HG03066 (cell line): Measurements from ENCODE around the gene GSTM5.
"Not testable (repeated sequence)": the region's sequence is repeated elsewhere in the genome, so short reads cannot be mapped to it uniquely, and the experiment has no call there.

Source experiments
- ATAC-seq: cut with Tn5 transposase; IDR thresholded peaks from one replicate; pipeline ENCODE4 v1.9.1; 2021; ENCODE audit warnings: low read depth; ENCODE audit not compliant: unreplicated experiment

GSTM5 gene

DNA sequence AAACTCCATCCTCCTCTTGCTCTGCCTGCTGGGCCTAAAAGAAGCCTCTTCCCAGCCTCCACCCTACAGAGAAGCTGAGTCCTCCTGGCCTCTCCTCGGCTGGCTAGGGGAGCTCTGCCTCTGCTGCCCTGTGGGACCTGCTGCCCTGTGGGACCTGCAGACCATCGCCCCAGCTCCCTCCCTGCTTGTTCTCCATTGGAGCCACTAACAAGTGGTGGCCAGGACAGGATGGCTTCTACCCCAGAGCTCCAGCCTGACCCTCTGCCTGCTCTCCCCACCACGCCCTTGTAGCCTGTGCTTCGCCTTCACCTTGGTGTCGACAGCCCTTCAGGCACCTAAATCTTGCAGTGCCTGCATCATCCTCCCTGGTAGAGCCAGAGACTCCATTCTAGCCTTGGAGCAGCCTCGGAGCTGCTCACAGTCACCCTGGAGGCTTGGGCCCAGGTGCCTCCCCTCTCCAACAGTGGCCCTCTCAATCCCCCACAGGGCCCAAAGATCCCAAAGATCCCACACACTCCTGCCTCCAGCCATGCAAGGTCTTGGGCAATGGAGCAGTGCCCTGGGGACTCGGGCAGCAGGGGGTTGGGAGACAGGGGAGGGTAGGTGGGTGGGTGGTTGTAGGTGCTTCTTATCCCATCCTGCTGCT is 48.7 kb downstream of the GSTM5 start:
- no peak for ATAC-seq

DNA sequence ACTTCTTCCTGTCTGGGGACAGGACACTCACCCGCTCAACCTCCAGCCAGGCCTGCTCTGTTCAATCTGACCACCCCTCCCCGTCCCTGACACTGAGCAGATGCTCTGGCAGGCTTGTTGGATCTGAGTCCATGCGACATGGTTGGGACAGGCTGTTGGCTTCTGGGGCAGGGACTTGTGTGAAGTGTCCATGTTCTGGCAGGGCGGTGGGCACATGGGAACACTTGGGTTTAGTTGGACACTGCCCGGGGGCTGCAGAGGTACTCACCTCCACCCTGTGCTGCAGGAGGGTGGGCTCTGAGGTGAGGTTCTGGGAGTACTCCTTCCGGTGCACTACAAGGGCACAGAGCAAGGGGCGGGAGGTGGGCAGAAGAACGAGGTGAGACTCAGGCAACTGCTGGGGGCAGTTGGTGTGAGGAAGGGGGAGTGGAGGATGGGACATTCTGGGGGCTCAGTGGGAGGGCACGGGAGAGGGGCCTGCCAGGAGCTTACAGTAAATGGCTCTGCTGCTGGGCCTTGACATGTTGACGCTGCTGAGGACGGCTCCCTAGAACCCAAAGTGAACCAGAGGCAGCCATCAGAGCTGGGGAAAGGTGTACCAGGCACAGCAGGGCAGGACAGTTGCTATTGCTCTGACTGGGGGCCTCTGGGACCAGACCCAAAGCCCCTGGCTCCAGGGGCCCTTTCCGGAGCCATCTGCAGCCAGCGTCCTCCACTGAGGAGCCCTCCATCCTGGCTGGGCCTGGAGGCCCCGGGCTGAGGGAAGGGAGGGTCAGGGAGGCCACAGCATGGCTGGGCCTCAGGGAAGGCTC is 49.4 kb downstream of the GSTM5 start:
- no peak for ATAC-seq

DNA sequence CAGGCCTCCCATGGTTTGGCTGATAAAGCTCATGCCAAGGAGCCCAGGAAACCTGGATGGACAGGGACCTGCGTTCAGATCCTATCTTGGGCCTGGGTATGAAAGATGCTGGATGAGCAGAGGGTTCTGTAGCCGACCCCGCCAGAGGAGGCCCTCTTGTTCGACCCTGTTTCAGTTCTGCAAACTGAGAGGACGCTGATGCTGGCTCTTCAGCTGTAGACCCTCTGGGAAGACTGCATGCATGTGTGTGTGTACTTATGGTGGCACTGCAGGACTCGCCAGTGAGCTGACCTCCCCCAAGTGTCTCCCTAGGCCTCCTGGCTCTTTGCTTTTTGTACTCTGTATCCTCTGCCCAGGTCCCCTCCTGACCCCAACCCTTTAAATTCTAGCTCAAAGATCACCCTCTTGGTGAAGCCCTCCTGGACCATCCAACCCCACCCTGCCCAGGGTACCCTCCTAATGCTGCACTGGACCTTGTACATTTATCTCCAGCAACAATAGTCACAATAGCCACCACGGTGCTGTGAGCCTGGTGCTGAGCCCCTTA is 50.1 kb downstream of the GSTM5 start:
- ATAC-seq = no peak

DNA sequence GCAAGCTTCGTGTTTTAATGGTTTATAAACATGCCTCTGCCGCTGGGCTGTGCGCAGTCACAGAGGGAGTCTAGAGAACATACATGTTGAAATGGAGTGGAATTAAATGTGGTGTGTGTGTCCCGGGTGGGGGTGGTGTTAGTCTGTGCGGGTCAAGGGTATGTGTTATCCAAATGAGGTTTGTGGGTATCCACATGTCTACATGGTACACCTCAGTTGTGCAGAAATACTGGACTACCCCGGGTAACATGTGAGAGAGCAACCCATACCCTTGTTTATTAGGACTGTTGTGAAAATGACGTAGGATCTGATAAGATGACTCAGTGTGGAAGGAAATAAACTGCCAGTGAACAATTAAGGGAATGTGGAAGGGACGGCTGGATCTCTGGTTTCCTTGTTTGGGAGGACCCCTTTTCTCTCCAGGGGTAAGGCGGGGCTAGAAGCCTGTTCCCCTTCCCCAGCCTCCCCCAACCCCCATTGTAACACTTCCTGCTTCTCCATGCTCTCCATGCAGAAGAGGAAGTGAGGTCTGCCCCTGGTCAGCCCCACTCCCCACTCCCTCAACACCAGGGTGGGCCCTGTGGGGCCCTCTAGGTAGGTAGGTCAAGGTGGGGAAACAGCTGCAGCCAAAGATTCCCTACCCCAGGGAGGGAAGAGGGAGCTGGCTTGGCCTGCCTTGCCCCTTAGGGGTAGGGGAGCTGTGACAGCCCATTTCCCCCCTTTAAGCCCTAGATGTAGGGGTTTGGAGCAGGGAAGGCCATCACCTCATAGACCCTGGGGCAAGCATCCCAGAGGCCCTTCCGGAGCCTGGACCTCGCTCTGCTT is 51.0 kb downstream of the GSTM5 start:
- ATAC-seq = no peak

DNA sequence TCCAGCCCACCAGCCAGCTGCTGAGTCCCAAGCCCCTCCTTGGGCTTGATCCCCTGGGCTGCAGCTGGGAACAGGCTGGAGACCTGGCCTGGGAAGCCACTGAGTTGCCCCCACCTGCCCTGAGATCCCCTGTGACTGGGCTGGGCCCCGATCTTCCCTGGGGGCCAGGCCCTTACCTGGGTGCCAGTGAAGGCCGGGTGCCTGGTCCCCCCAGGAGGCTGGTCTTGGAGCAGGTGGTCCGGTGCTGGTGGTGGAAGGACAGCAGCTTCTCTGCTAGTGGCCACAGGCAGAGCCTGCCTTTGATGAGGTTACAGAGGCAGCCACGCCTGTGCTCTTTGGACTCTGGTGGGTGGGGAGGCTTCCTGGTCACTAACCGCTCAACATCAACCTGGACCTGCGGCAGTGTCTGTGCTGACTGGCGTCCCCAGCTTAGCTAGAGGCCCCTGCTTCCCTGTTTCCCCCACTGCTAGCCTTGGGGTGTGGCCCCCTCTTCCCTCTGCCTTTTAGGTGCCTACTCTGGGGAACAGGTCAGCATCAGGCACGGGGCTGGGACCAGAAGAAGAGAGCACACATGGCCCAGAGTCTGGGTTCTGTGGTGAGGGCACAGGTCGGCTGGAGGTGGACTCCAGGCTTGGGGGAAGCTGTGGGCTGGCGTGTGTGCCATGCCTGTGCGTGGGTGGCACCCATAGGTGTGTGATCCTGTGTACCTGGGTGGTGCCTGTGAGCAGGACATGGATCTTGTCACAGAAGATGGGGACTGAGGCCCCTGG is 51.8 kb downstream of the GSTM5 start, which contains the start of gene EPS8L3:
TSS of gene EPS8L3 (minus strand) at position 278 of the 770 bp plus-strand sequence. CDS start 2,174 bp downstream, outside the sequence.
- no peak for ATAC-seq

DNA sequence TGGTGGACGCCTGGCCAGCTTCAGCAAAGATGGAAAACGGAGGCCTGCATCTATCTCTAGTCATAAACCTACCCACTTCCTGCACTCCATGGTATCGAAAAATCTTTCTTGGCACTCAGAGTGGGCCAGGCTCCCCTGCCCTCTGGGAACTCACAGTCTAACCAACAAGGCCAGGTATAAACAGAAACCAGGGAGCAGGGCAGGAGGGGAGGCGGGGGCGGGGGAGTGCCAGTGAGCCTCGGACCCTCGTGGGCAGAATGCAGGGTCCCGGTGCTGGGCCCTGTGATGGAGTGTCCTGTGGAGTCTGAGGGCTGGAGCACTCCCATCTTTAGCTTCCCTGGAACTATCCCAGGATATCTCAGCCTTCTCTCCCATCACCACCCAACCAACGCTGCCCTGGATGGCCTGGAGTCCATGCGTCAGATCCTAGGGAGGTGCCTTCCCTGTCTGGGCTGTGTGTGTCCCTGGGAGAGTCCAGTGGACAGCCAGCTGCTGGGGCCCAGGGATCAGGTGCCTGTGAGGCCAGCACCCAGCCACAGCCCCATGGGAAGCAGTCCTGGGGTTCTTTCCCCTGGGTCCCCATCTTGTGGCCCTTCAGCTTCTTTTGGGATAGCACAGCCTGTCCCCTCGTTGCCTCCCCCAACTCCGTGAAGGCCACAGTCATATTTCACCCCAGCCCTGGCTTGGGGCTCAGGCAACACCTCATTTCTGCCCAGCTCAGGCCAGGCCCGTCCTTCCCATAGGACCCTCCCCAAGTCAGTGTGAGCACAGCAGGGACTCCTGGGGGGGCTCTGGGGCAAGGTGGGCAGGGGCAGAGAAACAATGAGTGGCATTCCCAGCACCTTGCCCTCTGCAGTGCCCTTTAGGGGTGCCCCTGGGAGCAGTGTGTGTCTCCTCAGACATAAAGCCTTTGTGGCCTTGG is 52.8 kb downstream of the GSTM5 start:
- ATAC-seq = no peak

DNA sequence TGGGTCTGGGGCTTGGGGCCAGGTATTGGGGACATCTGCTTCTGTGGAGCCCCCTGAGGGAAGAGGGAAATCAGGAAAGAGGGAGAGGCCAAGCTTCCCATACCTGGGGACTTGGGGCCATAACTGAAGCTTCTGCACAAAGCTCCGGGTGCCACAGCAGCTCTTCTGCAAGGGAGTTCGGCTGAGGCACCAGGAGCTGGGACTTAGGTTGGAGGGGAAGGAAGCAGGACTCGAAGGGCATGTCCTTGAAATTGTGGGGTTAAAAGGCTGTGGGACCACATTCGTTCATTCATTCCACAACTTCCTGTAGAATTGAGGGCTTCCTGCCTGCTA is 53.4 kb downstream of the GSTM5 start:
- ATAC-seq = no peak

DNA sequence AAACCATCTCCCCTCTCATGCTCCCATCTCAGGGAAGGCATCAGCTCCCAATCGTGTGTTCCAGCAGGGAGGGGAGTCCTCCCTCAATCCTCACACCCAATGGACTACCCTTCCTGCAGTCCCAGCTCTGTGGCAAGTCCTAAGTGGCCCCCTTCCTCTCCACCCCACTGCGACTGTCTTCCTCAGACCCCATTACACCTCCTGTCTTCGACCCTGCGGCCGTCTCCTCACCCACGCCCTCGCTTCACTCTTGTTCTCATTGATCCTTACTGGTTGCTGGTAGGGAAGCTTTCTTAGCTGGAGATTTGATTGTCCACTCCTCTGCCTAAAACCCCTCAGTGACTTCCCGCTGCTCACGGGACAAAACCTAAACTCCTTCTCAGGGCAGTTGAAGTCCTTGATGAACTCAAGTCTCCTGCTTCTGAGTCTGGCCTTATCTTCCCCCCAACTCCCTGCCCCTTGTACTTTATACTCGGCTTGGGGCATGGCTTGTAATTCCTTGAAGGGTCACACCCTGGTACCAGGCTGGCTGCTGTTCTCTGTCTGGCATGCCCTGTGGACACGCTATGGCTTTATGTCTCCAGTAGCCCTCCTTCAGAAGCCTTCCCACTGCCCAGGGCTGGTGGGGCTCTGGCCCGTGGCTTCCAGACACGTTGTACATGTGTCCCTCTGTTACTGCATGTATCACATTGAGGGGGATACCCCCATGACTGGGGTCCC is 54.0 kb downstream of the GSTM5 start:
- ATAC-seq = no peak

DNA sequence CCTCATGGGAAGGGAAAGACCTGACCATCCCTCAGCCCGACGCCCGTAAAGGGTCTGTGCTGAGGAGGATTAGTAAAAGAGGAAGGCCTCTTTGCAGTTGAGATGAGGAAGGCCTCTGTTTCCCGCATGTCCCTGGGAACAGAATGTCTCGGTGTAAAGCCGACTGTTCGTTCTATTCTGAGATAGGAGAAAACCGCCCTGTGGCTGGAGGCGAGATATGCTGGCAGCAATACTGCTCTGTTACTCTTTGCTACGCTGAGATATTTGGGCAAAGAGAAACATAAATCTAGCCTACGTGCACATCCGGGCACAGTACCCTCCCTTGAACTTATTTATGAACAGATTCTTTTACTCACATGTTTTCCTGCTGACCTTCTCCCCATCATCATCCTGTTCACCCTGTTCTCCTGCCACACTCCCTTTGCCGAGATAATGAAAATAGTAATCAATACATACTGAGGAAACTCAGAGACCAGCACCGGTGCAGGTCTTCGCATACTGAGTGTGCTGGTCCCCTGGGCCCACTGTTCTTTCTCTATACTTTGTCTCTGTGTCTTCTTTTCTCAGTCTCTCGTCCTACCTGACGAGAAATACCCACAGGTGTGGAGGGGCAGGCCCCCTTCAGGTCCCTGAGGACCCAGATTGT is 55.1 kb downstream of the GSTM5 start:
- not testable (repeated sequence) for ATAC-seq
